Endothelial cell of umbilical vein (primary cell): ENCODE data around the gene RPSA. TPM values are rescaled to one million over a fixed set of nuclear protein-coding genes. Genes with fewer than 3 reads are reported as not detected.

Source experiments
- BruUV-seq: library from RNA; stranded (reverse); fragments of 400-500 nt; replicated peaks from 2 replicates; lab custom pipeline; 2021; lab: Mats Ljungman, UMichigan
- CTCF ChIA-PET: fragments of 300-600, 350-600 bp; sonication (Branson Sonifier 250); formaldehyde crosslinking; loops from one replicate; lab custom pipeline; 2021; ENCODE audit warnings: antibody characterized with exemption, inconsistent platforms; lab: Charles Lee
- POLR2A ChIA-PET: fragments of 300-600, 350-600 bp; sonication (Branson Sonifier 250); formaldehyde crosslinking; loops from one replicate; lab custom pipeline; 2021; ENCODE audit warnings: antibody characterized with exemption, inconsistent platforms; lab: Charles Lee
- DNase-seq: peaks from one replicate; pipeline ENCODE4 v3.0.0-alpha.2; 2011; ENCODE audit warnings: low read depth, low spot score
- FAIRE-seq: peaks from 2 replicates; lab custom pipeline; 2011; peaks lifted over from hg19 to GRCh38; lab: Jason Lieb, UNC
- H2AFZ ChIP-seq: 2 replicates; pipeline ENCODE4 v1.6.0; 2012; ENCODE audit warnings: low read depth, low read length, control low read depth, inconsistent platforms
- H3K27ac ChIP-seq: 2 replicates; pipeline ENCODE4 v1.5.1; 2011; ENCODE audit warnings: low read depth, mild to moderate bottlenecking, control low read depth, low read length, moderate library complexity; ENCODE audit not compliant: insufficient read depth
- H3K27me3 ChIP-seq, 2 experiments: 2 replicates each; pipeline versions ENCODE4 v1.6.0 to v1.6.1; 2011; ENCODE audit warnings: low read length in 2 of 2, mixed read lengths in 1 of 2; ENCODE audit not compliant: control insufficient read depth in 2 of 2, insufficient read depth in 2 of 2
- H3K36me3 ChIP-seq, 2 experiments: 2 replicates in 1 of 2; 3 replicates in 1 of 2; pipeline ENCODE4 v1.5.1; 2011; ENCODE audit warnings: low read length in 2 of 2, mild to moderate bottlenecking in 1 of 2, moderate library complexity in 1 of 2; ENCODE audit not compliant: control insufficient read depth in 2 of 2, insufficient read depth in 2 of 2; ENCODE audit errors: extremely low read depth in 1 of 2
- H3K4me1 ChIP-seq: 3 replicates; pipeline ENCODE4 v1.5.1; 2011; ENCODE audit warnings: mild to moderate bottlenecking, low read length; ENCODE audit not compliant: control insufficient read depth, insufficient read depth; ENCODE audit errors: extremely low read depth
- H3K4me2 ChIP-seq: 2 replicates; pipeline ENCODE4 v1.6.1; 2011; ENCODE audit warnings: low read length, control low read depth, mixed read lengths; ENCODE audit not compliant: insufficient read depth
- H3K4me3 ChIP-seq, 3 experiments: fragments of 200-600 bp in 1 of 3; sonication (generic), shearing (Covaris generic) in 1 of 3; replicated peaks in 1 of 3; 2 replicates each; pipeline ENCODE4 v1.5.1; 2011 to 2016; ENCODE audit warnings: control low read depth in 3 of 3, low read length in 3 of 3, mild to moderate bottlenecking in 2 of 3, inconsistent platforms in 1 of 3, low read depth in 1 of 3, moderate library complexity in 1 of 3; ENCODE audit not compliant: insufficient read depth in 1 of 3
- H3K79me2 ChIP-seq: 2 replicates; pipeline ENCODE4 v1.6.0; 2012; ENCODE audit warnings: low read length, inconsistent platforms; ENCODE audit not compliant: control insufficient read depth, insufficient read depth
- H3K9ac ChIP-seq: replicated peaks from 2 replicates; pipeline ENCODE3; 2011; ENCODE audit warnings: low read length, control low read depth; ENCODE audit not compliant: insufficient read depth; ENCODE audit errors: extremely low read depth
- H3K9me1 ChIP-seq: replicated peaks from 3 replicates; pipeline ENCODE4 v1.6.0; 2011; ENCODE audit warnings: mild to moderate bottlenecking, low read length; ENCODE audit not compliant: control insufficient read depth, insufficient read depth; ENCODE audit errors: extremely low read depth
- H3K9me3 ChIP-seq: replicated peaks from 2 replicates; pipeline ENCODE4 v1.5.1; 2012; ENCODE audit warnings: low read length, inconsistent platforms; ENCODE audit not compliant: control insufficient read depth, insufficient read depth
- H4K20me1 ChIP-seq: replicated peaks from 2 replicates; pipeline ENCODE3; 2011; ENCODE audit warnings: mild to moderate bottlenecking, low read length; ENCODE audit not compliant: control insufficient read depth, insufficient read depth; ENCODE audit errors: extremely low read depth
- EZH2 ChIP-seq: IDR thresholded peaks from 2 replicates; pipeline ENCODE4 v1.6.1; 2012; ENCODE audit warnings: borderline replicate concordance, low read depth, mild to moderate bottlenecking, moderate library complexity, low read length, inconsistent platforms; ENCODE audit not compliant: severe bottlenecking
- FOS ChIP-seq: IDR thresholded peaks from 2 replicates; pipeline ENCODE4 v1.6.1; 2011; ENCODE audit warnings: mild to moderate bottlenecking, low read length, moderate library complexity, borderline replicate concordance; ENCODE audit not compliant: insufficient read depth
- GATA2 ChIP-seq: IDR thresholded peaks from 2 replicates; pipeline ENCODE4 v1.7.0; 2011; ENCODE audit warnings: low read depth, mild to moderate bottlenecking, moderate library complexity, mixed read lengths, low read length; ENCODE audit not compliant: insufficient read length, insufficient read depth
- JUN ChIP-seq: IDR thresholded peaks from 2 replicates; pipeline ENCODE4 v1.6.1; 2011; ENCODE audit warnings: borderline replicate concordance, low read depth; ENCODE audit not compliant: insufficient read length, insufficient read depth
- MAX ChIP-seq: IDR thresholded peaks from 2 replicates; pipeline ENCODE4 v1.6.1; 2011; ENCODE audit not compliant: insufficient read depth, insufficient read length
- MYC ChIP-seq: IDR thresholded peaks from one replicate; pipeline ENCODE4 v1.6.1; 2011; ENCODE audit warnings: mild to moderate bottlenecking, low read depth, low read length
- POLR2A ChIP-seq: IDR thresholded peaks from 2 replicates; pipeline ENCODE4 v1.6.1; 2012; ENCODE audit warnings: low read depth, mild to moderate bottlenecking, control low read depth, low read length
- POLR2AphosphoS5 ChIP-seq: IDR thresholded peaks from 2 replicates; pipeline ENCODE4 v1.6.1; 2012; ENCODE audit warnings: low read depth, mild to moderate bottlenecking, control low read depth, low read length, moderate library complexity; ENCODE audit not compliant: insufficient read depth
- dilution Hi-C: fragments of 300-500 bp; cut with MboI; formaldehyde crosslinking; loops from one replicate; pipeline ENCODE4 v1.15.0; 2019; ENCODE audit warnings: low sequenced_read_pairs; ENCODE audit not compliant: extremely low pct_ligation_motif_present
- intact Hi-C: fragments of 100-400 bp; cut with micrococcal nuclease; formaldehyde crosslinking; loops from one replicate; pipeline ENCODE4 v1.10.0; 2022
- polyA plus RNA-seq, 4 experiments: library from polyadenylated mRNA; depleted of rRNA in 3 of 4; stranded (reverse) in 3 of 4; unstranded in 1 of 4; fragments of >200 nt; gene quantifications; 2 replicates each; pipeline versions ENCODE4 v1.2.1 to v1.2.3, GENCODE V29; 2011 to 2012; ENCODE audit warnings: missing spikeins in 1 of 4
- total RNA-seq: library from RNA; stranded (reverse); gene quantifications from 2 replicates; pipeline ENCODE4 v1.2.3, GENCODE V29; 2021

The RPSA gene
- total and polyA plus RNA-seq, 2 donors (not counting 3 experiments of a cell fraction or from before 2014, with no cell fraction given): 1,357 to 3,687 TPM

- no peak for DNase-seq
- POLR2A ChIA-PET: no interaction called here
- no peak overlapping the region for H3K27ac ChIP-seq
- no peak for TF ChIP-seq EZH2
- TF ChIP-seq MAX: no peak
- TF ChIP-seq POLR2A: no peak
- no peak for TF ChIP-seq POLR2AphosphoS5
- no peak for TF ChIP-seq FOS
- TF ChIP-seq GATA2: no peak
- no peak for TF ChIP-seq MYC
- TF ChIP-seq JUN: no peak
- H4K20me1 ChIP-seq: no peaks in the 10 kb centered on the region
- no peak overlapping the region for H3K4me3 ChIP-seq
- no peak overlapping the region for H2AFZ ChIP-seq
- H3K9ac ChIP-seq: no peak overlapping the region
- H3K4me1 ChIP-seq: no peaks in the 10 kb centered on the region
- H3K36me3 ChIP-seq: no peaks in the 10 kb centered on the region
- no peaks in the 10 kb centered on the region for H3K9me1 ChIP-seq
- H3K9me3 ChIP-seq: no peaks in the 10 kb centered on the region
- CTCF ChIA-PET: no interaction called here
- dilution Hi-C loops: no loop called here
- no peak overlapping the region for H3K4me2 ChIP-seq
- no peaks in the 10 kb centered on the region for H3K79me2 ChIP-seq
- intact Hi-C loops: no loop called here
- no TSS peak for BruUV-seq
- peaks cover 5% of the 10 kb centered on the region in 2 experiments for H3K27me3 ChIP-seq
- FAIRE-seq: no peak
Measured at GRCh38 chr3:39358333-39358732, 48.2 kb upstream of the RPSA start.
